AG09309 (cell line): Measurements from ENCODE around the gene TMEM31.

Experiments used
- DNase-seq: peaks from one replicate; pipeline ENCODE4 v3.0.0-alpha.2; 2010; ENCODE audit warnings: low read depth
- H3K4me3 ChIP-seq: 2 replicates; pipeline ENCODE4 v1.5.1; 2011; ENCODE audit warnings: mild to moderate bottlenecking, low read depth, low read length, moderate library complexity; ENCODE audit not compliant: control insufficient read depth
- CTCF ChIP-seq: IDR thresholded peaks from 2 replicates; pipeline ENCODE4 v1.5.1; 2011; ENCODE audit warnings: mild to moderate bottlenecking, low read depth, low read length, inconsistent platforms; ENCODE audit not compliant: insufficient read depth, control insufficient read depth; ENCODE audit errors: missing control alignments

The TMEM31 gene

GRCh38 chrX:103722505-103722904 is 11.8 kb downstream of the TMEM31 start:
- TF ChIP-seq CTCF, result no peak
- no peak overlapping the region for H3K4me3 ChIP-seq
- no peak for DNase-seq

DNA sequence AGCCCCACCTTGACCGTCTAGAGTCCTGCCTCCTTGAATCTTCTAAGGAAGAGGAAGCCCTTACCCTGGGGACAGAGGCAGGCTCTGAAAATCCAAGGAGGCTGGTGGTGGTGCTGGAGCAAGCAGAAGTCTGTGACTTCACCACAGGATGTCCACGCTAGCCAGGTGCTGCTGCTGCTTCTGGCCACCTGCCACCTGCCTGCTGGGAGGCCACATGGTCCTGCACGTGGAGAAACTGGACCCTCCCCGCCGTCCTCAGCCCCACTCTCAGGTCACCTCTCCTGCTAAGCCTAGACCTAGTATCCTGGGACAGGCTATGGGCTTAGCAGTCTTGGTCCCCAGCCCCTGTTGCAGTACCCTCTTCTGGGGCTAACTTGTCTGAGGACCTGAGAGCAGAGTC is 15.8 kb downstream of the TMEM31 start:
- no peak for TF ChIP-seq CTCF
- H3K4me3 ChIP-seq, result no peak overlapping the region
- no peak for DNase-seq

- no peak for DNase-seq
- no peak for TF ChIP-seq CTCF
- no peak overlapping the region for H3K4me3 ChIP-seq
Measured at GRCh38 chrX:103727115-103727514, 16.4 kb downstream of the TMEM31 start.

DNA sequence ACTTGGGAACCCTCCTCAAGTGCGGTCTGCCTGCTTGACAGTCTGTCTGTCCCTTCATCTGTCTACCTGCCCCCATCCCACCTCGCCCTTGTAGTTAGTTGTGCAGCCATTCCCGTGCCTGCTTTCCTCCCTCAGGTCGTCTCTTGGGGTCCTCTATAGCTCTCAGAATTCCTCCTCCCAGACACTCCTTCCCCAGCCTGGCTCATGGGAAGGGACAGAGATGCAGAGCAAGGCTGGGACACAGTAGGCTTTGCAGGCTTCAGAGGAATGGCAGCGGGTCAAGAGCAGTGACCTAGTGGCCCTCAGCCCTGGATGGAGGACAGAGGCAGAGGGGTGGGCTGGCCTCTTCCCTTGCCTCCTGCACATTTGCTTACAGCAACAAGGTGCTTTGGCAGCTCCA is 18.3 kb downstream of the TMEM31 start:
- no peak for DNase-seq
- no peak for TF ChIP-seq CTCF
- H3K4me3 ChIP-seq, result no peak overlapping the region

DNA sequence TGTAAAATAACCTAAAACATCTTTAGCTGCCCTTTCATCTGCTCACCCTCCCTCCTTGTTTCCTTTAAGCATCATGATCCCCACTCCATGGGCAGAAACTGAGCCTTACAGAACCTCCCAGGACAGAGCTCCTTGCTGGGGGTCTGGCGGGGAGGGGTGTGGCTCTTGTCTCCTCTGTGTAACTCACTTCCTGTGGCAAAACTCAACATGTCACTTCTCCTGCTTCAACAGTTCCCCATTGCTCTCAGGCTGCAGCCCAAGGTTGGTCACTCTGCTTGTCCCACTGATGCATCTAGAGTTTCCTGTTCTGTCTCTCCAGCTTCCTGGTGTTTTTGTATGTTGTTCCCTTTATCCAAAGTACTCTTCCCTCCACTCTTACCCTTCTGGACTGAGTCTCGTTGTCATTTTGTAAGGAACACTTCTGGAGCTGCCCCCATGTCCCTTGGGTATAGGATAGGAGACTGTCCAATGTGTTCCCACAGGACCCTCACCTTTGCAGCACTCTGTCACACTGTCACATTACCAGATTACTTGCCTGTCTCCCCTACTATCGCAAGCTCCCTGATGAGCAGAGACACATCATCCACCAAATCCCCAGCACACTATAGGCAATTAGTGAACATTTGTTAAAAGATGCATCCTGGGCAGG is 19.6 kb downstream of the TMEM31 start:
- no peak overlapping the region for H3K4me3 ChIP-seq
- TF ChIP-seq CTCF, result no peak
- DNase-seq, result no peak

DNA sequence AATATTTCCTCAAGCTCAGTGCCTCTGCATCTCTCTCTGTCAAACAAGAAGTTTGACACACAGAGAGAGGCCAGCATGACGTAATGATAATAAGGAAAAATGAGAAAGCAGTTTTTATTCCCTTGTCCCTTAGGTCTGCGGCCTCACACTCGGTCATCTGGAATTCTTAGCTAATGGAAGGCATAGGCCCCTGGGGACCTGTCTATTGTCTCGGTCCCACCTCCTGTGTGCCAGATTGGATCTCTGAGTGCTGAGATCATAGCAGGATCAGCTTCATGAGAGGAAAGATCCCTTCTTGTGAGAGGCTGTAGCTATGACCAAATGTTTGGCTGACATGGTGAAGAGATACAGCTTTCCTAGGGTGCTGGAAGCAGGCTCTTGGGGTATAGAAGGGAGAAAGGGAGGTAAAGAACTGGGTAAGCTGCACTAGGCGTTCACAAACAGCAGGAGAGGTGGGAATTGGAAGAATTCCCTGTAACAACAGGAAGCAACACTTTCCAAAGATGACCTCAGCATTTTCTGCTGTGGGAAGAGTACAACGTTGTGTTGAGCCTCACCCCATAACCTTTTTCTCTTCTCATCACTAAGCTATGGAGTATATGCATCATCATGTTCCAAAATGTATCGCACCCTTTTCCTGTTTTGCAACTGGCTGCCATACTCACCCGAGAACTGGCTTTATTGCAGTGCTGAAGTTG is 20.2 kb downstream of the TMEM31 start:
- H3K4me3 ChIP-seq, result no peak overlapping the region
- TF ChIP-seq CTCF, result no peak
- DNase-seq, result peak; percentile 23

DNA sequence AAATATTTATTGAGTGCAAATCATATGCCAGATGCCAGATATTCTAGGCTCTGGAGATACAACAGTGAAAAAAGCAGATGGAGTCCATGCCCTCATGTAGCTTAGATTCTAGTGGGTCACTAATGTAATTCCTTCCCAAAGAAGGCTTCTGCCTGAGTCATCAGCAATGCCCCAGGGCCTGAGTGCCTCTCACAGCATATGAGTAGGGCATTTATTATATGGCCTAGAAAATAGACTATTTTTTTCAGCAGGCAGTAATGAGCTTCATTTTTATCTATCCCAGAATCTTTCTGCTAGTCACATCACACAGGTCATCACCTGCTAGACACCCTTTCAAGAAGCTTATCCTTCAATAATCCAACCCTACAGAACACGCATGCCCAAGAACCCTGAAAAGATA is 22.3 kb downstream of the TMEM31 start:
- no peak overlapping the region for H3K4me3 ChIP-seq
- TF ChIP-seq CTCF, result no peak
- DNase-seq, result no peak
